ENCODE measurements around the gene RABGAP1L.
A peak's percentile ranks its signal among the peaks of the same experiment; 100 is the strongest.

The RABGAP1L gene

DNA sequence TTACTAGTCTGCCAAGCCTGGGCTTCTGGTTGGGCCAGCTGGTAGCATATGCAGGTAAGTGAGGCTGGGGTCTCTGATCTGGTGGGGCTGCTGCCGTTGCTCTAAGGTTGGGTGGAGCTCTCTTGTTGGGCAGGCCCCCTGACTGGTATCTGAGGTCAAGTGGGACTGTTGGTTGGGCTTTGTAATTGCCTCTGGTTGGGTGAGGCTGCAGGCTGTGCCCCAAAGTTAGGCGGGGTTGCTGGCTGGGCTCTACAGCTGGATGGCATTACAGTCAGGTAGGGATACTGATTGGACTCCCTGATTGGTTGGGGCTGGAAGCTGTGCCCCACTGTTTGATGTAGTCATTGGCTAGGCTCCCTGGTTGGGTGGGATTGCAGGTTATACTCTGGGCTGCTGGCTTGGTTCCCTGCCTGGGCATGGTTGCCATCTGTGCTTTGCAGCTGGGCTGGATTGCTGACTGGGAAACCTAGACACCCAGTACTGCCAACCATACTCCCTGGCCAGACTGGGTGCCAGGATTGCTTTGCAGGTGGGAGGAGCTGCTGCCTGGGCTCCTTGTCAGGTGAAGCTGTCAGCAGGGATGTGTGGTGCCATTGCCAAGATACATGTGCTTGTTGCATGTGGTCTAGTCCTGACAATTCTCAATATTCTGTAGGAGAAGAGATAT, 130.5 kb downstream of the RABGAP1L start:
- Histone ChIP-seq H4K91ac (ENCODE audit: low read depth, low read length) (no peak overlapping the region), H3K9ac (ENCODE audit: low read length) (peak overlapping the region; percentile 31), H3K36me3 (ENCODE audit: control insufficient read depth in 1 of 2, insufficient read depth in 2 of 2, low read length in 2 of 2) (peaks cover 0 to 2% of the 10 kb centered on the region in 2 experiments), H3K4ac (ENCODE audit: low read depth, low read length) (no peak overlapping the region), H2AK5ac (ENCODE audit: low read length) (no peak overlapping the region), H3K9me3 (ENCODE audit: insufficient read depth, low read depth, low read length) (peaks cover 3% of the 10 kb centered on the region), H3K27me3 (ENCODE audit: insufficient read depth, low read length) (no peaks in the 10 kb centered on the region), H3K79me1 (ENCODE audit: low read length) (no peaks in the 10 kb centered on the region), H3K23ac (ENCODE audit: low read length) (no peak overlapping the region), H2BK120ac (ENCODE audit: insufficient read depth, low read length, poor library complexity) (no peak overlapping the region), H3K79me2 (ENCODE audit: control insufficient read depth, insufficient read depth, low read length, poor library complexity) (no peaks in the 10 kb centered on the region), H3K14ac (ENCODE audit: low read length) (no peak overlapping the region), H3K4me1 (ENCODE audit: control insufficient read depth in 1 of 2, insufficient read depth in 2 of 2, low read length in 2 of 2) (no peaks in the 10 kb centered on the region), H2BK5ac (ENCODE audit: low read depth, low read length, poor library complexity) (no peak overlapping the region), H4K8ac (ENCODE audit: low read depth, low read length) (no peak overlapping the region), H3K18ac (ENCODE audit: low read length) (no peak overlapping the region), H2AFZ (ENCODE audit: insufficient read depth, low read length, poor library complexity) (no peak overlapping the region), H4K12ac (ENCODE audit: low read depth, low read length) (no peak overlapping the region), H2BK12ac (ENCODE audit: low read length) (no peak overlapping the region), H3K4me2 (ENCODE audit: low read length) (no peak overlapping the region), H3K4me3 (ENCODE audit: low read depth, low read length) (no peak overlapping the region), H3K27ac (ENCODE audit: low read depth, low read length) (no peak overlapping the region)
- DNase-seq = no peak
- no CpG with 5 or more reads among the region's 2 CpGs for WGBS (ENCODE audit: extremely low coverage, insufficient coverage, insufficient read length)

DNA sequence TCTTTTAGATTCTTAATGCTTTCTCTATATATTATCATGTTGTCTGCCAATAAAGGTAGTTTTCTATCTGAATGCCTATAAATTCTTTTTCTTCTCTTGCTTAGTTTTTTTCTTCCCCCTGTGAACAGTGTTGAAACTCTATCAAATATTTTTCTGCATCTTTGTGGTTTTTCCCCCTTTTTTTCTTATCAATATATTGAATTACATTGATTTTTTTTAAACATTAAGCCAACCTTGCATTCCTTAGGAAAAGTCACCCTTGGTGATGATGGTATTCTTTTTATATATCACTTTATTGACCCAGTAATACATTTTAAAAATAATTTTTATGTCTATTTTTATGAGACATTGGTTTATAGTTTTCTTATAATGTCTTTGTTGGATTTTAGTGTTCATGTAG, 131.7 kb downstream of the RABGAP1L start:
- Histone ChIP-seq H3K18ac (ENCODE audit: low read length) (no peak overlapping the region), H2BK5ac (ENCODE audit: low read depth, low read length, poor library complexity) (no peak overlapping the region), H4K91ac (ENCODE audit: low read depth, low read length) (no peak overlapping the region), H3K9ac (ENCODE audit: low read length) (no peak overlapping the region), H3K4me2 (ENCODE audit: low read length) (no peak overlapping the region), H3K4ac (ENCODE audit: low read depth, low read length) (no peak overlapping the region), H4K12ac (ENCODE audit: low read depth, low read length) (no peak overlapping the region), H3K9me3 (ENCODE audit: insufficient read depth, low read depth, low read length) (peaks cover 3% of the 10 kb centered on the region), H3K23ac (ENCODE audit: low read length) (no peak overlapping the region), H3K36me3 (ENCODE audit: control insufficient read depth in 1 of 2, insufficient read depth in 2 of 2, low read length in 2 of 2) (peaks cover 0 to 2% of the 10 kb centered on the region in 2 experiments), H2AK5ac (ENCODE audit: low read length) (no peak overlapping the region), H3K4me3 (ENCODE audit: low read depth, low read length) (no peak overlapping the region), H3K27me3 (ENCODE audit: insufficient read depth, low read length) (no peaks in the 10 kb centered on the region), H2AFZ (ENCODE audit: insufficient read depth, low read length, poor library complexity) (no peak overlapping the region), H2BK12ac (ENCODE audit: low read length) (no peak overlapping the region), H4K8ac (ENCODE audit: low read depth, low read length) (no peak overlapping the region), H3K14ac (ENCODE audit: low read length) (no peak overlapping the region), H3K79me1 (ENCODE audit: low read length) (no peaks in the 10 kb centered on the region), H2BK120ac (ENCODE audit: insufficient read depth, low read length, poor library complexity) (no peak overlapping the region), H3K79me2 (ENCODE audit: control insufficient read depth, insufficient read depth, low read length, poor library complexity) (no peaks in the 10 kb centered on the region), H3K27ac (ENCODE audit: low read depth, low read length) (no peak overlapping the region), H3K4me1 (ENCODE audit: control insufficient read depth in 1 of 2, insufficient read depth in 2 of 2, low read length in 2 of 2) (no peaks in the 10 kb centered on the region)
- no peak for DNase-seq

DNA sequence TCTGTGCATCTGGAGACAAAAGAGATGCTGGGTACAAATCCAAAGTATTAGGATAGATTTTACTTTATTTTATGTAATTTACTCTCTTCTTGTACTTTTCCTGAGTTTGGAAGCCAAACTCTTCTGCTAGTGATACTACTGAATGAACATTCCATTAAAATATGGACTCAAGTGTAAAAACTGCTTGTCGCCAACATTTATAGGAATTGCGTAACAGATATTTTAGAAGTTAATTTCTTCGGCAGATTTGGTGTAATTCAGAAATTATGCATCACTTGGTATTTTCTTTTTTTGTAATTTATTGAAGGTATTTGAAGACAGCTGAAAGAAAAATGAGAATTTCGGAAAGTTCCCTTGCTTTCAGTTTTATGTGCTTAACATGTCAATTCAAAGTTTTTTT, 137.0 kb downstream of the RABGAP1L start:
- H3K4me1 ChIP-seq (ENCODE audit: control insufficient read depth in 1 of 2, insufficient read depth in 2 of 2, low read length in 2 of 2) = no peaks in the 10 kb centered on the region
- no peak overlapping the region for H3K14ac ChIP-seq (ENCODE audit: low read length)
- no peak overlapping the region for H4K91ac ChIP-seq (ENCODE audit: low read depth, low read length)
- no peak overlapping the region for H2BK120ac ChIP-seq (ENCODE audit: insufficient read depth, low read length, poor library complexity)
- H3K4me3 ChIP-seq (ENCODE audit: low read depth, low read length) = no peak overlapping the region
- H2BK5ac ChIP-seq (ENCODE audit: low read depth, low read length, poor library complexity) = no peak overlapping the region
- no peaks in the 10 kb centered on the region for H3K27me3 ChIP-seq (ENCODE audit: insufficient read depth, low read length)
- no peak overlapping the region for H4K8ac ChIP-seq (ENCODE audit: low read depth, low read length)
- H2AK5ac ChIP-seq (ENCODE audit: low read length) = no peak overlapping the region
- no peak overlapping the region for H3K27ac ChIP-seq (ENCODE audit: low read depth, low read length)
- no peak overlapping the region for H2AFZ ChIP-seq (ENCODE audit: insufficient read depth, low read length, poor library complexity)
- H3K79me1 ChIP-seq (ENCODE audit: low read length) = no peaks in the 10 kb centered on the region
- no peak overlapping the region for H3K18ac ChIP-seq (ENCODE audit: low read length)
- H3K23ac ChIP-seq (ENCODE audit: low read length) = no peak overlapping the region
- no CpG with 5 or more reads among the region's 4 CpGs for WGBS (ENCODE audit: extremely low coverage, insufficient coverage, insufficient read length)
- H3K4me2 ChIP-seq (ENCODE audit: low read length) = no peak overlapping the region
- no peak overlapping the region for H2BK12ac ChIP-seq (ENCODE audit: low read length)
- no peak overlapping the region for H3K4ac ChIP-seq (ENCODE audit: low read depth, low read length)
- peaks cover 3% of the 10 kb centered on the region for H3K9me3 ChIP-seq (ENCODE audit: insufficient read depth, low read depth, low read length)
- no peak for DNase-seq
- no peak overlapping the region for H3K9ac ChIP-seq (ENCODE audit: low read length)
- no peaks in the 10 kb centered on the region for H3K36me3 ChIP-seq (ENCODE audit: control insufficient read depth in 1 of 2, insufficient read depth in 2 of 2, low read length in 2 of 2)
- H3K79me2 ChIP-seq (ENCODE audit: control insufficient read depth, insufficient read depth, low read length, poor library complexity) = no peaks in the 10 kb centered on the region
- H4K12ac ChIP-seq (ENCODE audit: low read depth, low read length) = no peak overlapping the region

DNA sequence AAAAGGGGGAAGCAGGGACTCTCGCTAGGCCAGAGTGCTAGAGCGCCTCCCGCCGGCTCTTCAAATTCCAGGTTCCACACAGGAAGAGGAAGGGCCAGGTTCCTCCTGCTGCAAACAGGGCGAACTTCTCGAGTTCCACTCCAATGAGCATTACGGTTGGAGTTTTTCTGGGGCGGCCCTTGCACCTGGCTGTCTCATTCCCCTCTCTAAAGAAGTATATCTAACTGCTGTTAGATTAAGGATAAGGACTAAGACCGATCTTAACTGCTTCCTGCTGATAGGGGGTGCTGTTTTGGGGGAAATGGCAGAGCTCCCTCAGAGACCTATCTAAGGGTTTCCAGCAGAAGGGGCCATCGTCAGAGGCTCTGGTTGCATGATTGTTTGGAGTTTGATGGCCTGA, 138.0 kb downstream of the RABGAP1L start:
- no peak overlapping the region for H2BK5ac ChIP-seq (ENCODE audit: low read depth, low read length, poor library complexity)
- no peak overlapping the region for H3K9ac ChIP-seq (ENCODE audit: low read length)
- H3K9me3 ChIP-seq (ENCODE audit: insufficient read depth, low read depth, low read length) = peaks cover 3% of the 10 kb centered on the region
- H3K79me2 ChIP-seq (ENCODE audit: control insufficient read depth, insufficient read depth, low read length, poor library complexity) = no peaks in the 10 kb centered on the region
- no peaks in the 10 kb centered on the region for H3K36me3 ChIP-seq (ENCODE audit: control insufficient read depth in 1 of 2, insufficient read depth in 2 of 2, low read length in 2 of 2)
- no peak overlapping the region for H2BK12ac ChIP-seq (ENCODE audit: low read length)
- H3K4me2 ChIP-seq (ENCODE audit: low read length) = no peak overlapping the region
- no peak for DNase-seq
- H3K4ac ChIP-seq (ENCODE audit: low read depth, low read length) = no peak overlapping the region
- H3K27me3 ChIP-seq (ENCODE audit: insufficient read depth, low read length) = no peaks in the 10 kb centered on the region
- no peak overlapping the region for H4K91ac ChIP-seq (ENCODE audit: low read depth, low read length)
- H3K27ac ChIP-seq (ENCODE audit: low read depth, low read length) = no peak overlapping the region
- H3K18ac ChIP-seq (ENCODE audit: low read length) = no peak overlapping the region
- H3K4me1 ChIP-seq (ENCODE audit: control insufficient read depth in 1 of 2, insufficient read depth in 2 of 2, low read length in 2 of 2) = no peaks in the 10 kb centered on the region
- no peak overlapping the region for H2BK120ac ChIP-seq (ENCODE audit: insufficient read depth, low read length, poor library complexity)
- no peak overlapping the region for H3K23ac ChIP-seq (ENCODE audit: low read length)
- H2AFZ ChIP-seq (ENCODE audit: insufficient read depth, low read length, poor library complexity) = no peak overlapping the region
- H3K4me3 ChIP-seq (ENCODE audit: low read depth, low read length) = no peak overlapping the region
- H4K8ac ChIP-seq (ENCODE audit: low read depth, low read length) = no peak overlapping the region
- no peaks in the 10 kb centered on the region for H3K79me1 ChIP-seq (ENCODE audit: low read length)
- no CpG with 5 or more reads among the region's 10 CpGs for WGBS (ENCODE audit: extremely low coverage, insufficient coverage, insufficient read length)
- H4K12ac ChIP-seq (ENCODE audit: low read depth, low read length) = no peak overlapping the region
- H3K14ac ChIP-seq (ENCODE audit: low read length) = no peak overlapping the region
- no peak overlapping the region for H2AK5ac ChIP-seq (ENCODE audit: low read length)

All from trophoblast cell (in vitro differentiated cells and primary cell).